ENCODE data around the gene PALS1. TPM values are rescaled to one million over a fixed set of nuclear protein-coding genes. Genes with fewer than 3 reads are reported as not detected.
A peak's percentile ranks its signal among the peaks of the same experiment; 100 is the strongest.

The PALS1 gene
- total and polyA plus RNA-seq, 2 of the 8 experiments (the other 6 are each of a cell fraction or from before 2014, with no cell fraction given) = 6.7 to 25.1 TPM

- TF ChIP-seq TBP (IDR thresholded peaks at IDR 0.05; ENCODE audit: low read depth, low read length) = 0 out of 2 replicates have a peak, but pooled peaks have one; percentile 18
- peak; percentile 56; the same call in 1 of the 2 replicates for TF ChIP-seq SRF (IDR thresholded peaks at IDR 0.05; ENCODE audit: low read depth, low read length)
- TF ChIP-seq SP1 (IDR thresholded peaks at IDR 0.05; ENCODE audit: low read depth, low read length) = peak; percentile 13; the same call in 1 of the 2 replicates
- no peak for TF ChIP-seq SIX5 (IDR thresholded peaks at IDR 0.05; ENCODE audit: low read depth, low read length)
Observed at GRCh38 chr14:67268426-67269150, 27.4 kb downstream of the PALS1 start (continued).
